Stimulated activated CD4-positive, alpha-beta T cell treated with anti-CD3 and anti-CD28 coated beads, TNF-alpha, amount 100 ng/mL, for 4 hours (primary cell): ENCODE results near the gene HSPBP1.
"Not testable (repeated sequence)": the region's sequence is repeated elsewhere in the genome, so short reads cannot be mapped to it uniquely, and the experiment has no call there.

Experiments used
- DNase-seq, 3 experiments: peaks; one replicate each; pipeline ENCODE4 v3.0.0-alpha.2; 2020; ENCODE audit warnings: low read depth in 3 of 3

Gene HSPBP1

GRCh38 chr19:55239004-55239403, 40.9 kb downstream of the HSPBP1 start:
- DNase-seq = no peak

GRCh38 chr19:55238030-55238429, 41.9 kb downstream of the HSPBP1 start:
- no peak for DNase-seq

- DNase-seq = no peak
Observed at GRCh38 chr19:55232986-55233385, 46.9 kb downstream of the HSPBP1 start.

- no peak for DNase-seq
Observed at GRCh38 chr19:55232286-55232602, 47.7 kb downstream of the HSPBP1 start.

GRCh38 chr19:55231391-55232285, 48.3 kb downstream of the HSPBP1 start:
- DNase-seq = no peak

GRCh38 chr19:55230780-55231179, 49.1 kb downstream of the HSPBP1 start:
- no peak for DNase-seq

GRCh38 chr19:55230329-55230728, 49.6 kb downstream of the HSPBP1 start:
- DNase-seq = no peak

- no peak for DNase-seq
Observed at GRCh38 chr19:55229789-55230182, 50.1 kb downstream of the HSPBP1 start.

- DNase-seq = no peak
Observed at GRCh38 chr19:55229145-55229788, 50.6 kb downstream of the HSPBP1 start.

- DNase-seq = no peak
Observed at GRCh38 chr19:55228403-55229031, 51.4 kb downstream of the HSPBP1 start, which contains the start of gene TMEM86B. Gene TMEM86B (minus strand): TSS chr19:55228763. CDS start chr19:55228741, 22 bp downstream.

GRCh38 chr19:55228015-55228391, 51.9 kb downstream of the HSPBP1 start:
- DNase-seq = no peak

- no peak for DNase-seq
Observed at GRCh38 chr19:55227241-55228014, 52.5 kb downstream of the HSPBP1 start.

- no peak for DNase-seq
Observed at GRCh38 chr19:55226788-55227187, 53.1 kb downstream of the HSPBP1 start.

GRCh38 chr19:55226273-55226672, 53.6 kb downstream of the HSPBP1 start:
- DNase-seq = no peak

GRCh38 chr19:55225415-55225958, 54.4 kb downstream of the HSPBP1 start:
- no peak for DNase-seq

- DNase-seq = not testable (repeated sequence)
Observed at GRCh38 chr19:55224679-55225414, 55.1 kb downstream of the HSPBP1 start.

GRCh38 chr19:55224038-55224665, 55.8 kb downstream of the HSPBP1 start:
- DNase-seq = no peak

GRCh38 chr19:55223291-55224037, 56.4 kb downstream of the HSPBP1 start:
- DNase-seq = no peak

- DNase-seq = no peak
Observed at GRCh38 chr19:55220525-55220924, 59.4 kb downstream of the HSPBP1 start.
